ENCODE measurements around the gene ING4. TPM values are rescaled to one million over a fixed set of nuclear protein-coding genes. Genes with fewer than 3 reads are reported as not detected.

ING4 gene
- total and polyA plus RNA-seq, 2 of the 4 experiments (the other 2 are of a cell fraction): 22.0 to 47.5 TPM

- H3K4me3 ChIP-seq (ENCODE audit: insufficient read depth, low read depth, low read length): peak overlapping the region; percentile 38; the same call in 1 of the 2 replicates
- H2BK15ac ChIP-seq (ENCODE audit: low read depth, low read length): no peak overlapping the region
Measured at GRCh38 chr12:6627616-6628015, 35.3 kb downstream of the ING4 start.

More at GRCh38 chr12:6627616-6628015, 35.3 kb downstream of the ING4 start:
- BruUV-seq (replicated peaks): no TSS peak
- intact Hi-C loops (cut with micrococcal nuclease): no loop called here
- no peak overlapping the region for H3K27ac ChIP-seq (ENCODE audit: insufficient read depth, low read length)
- H4K8ac ChIP-seq (ENCODE audit: low read depth in 2 of 2, low read length in 2 of 2): no peak overlapping the region
- H2AK5ac ChIP-seq (ENCODE audit: low read depth, low read length): no peak overlapping the region
- H3K27me3 ChIP-seq (ENCODE audit: control insufficient read depth, insufficient read depth, low read length): no peaks in the 10 kb centered on the region
- dilution Hi-C loops (cut with HindIII; ENCODE audit: low sequenced_read_pairs, unreplicated experiment): no loop called here
- H4K20me1 ChIP-seq (ENCODE audit: insufficient read depth, low read length): no peaks in the 10 kb centered on the region
- no peaks in the 10 kb centered on the region for H3K36me3 ChIP-seq (ENCODE audit: control insufficient read depth, insufficient read depth, low read length)
- no peaks in the 10 kb centered on the region for H3K9me3 ChIP-seq (ENCODE audit: control insufficient read depth, insufficient read depth, low read length)
- H3K18ac ChIP-seq (ENCODE audit: low read depth, low read length): no peak overlapping the region
- ATAC-seq (ENCODE audit: low read depth) (peak; percentile 42; the same call in 1 of the 2 replicates), DNase-seq (no peak)
- in situ Hi-C loops (cut with MboI; ENCODE audit: low sequenced_read_pairs): no loop called here
- WGBS, 2 experiments (ENCODE audit: extremely low coverage in 2 of 2, insufficient read length in 1 of 2): 10% methylated on average over 2 of the region's 7 CpGs; no CpG with 5 or more reads in 1 of the 2 experiments
- H3K79me1 ChIP-seq (ENCODE audit: low read depth in 1 of 2, low read length in 2 of 2): no peaks in the 10 kb centered on the region
- H2BK5ac ChIP-seq (ENCODE audit: low read depth, low read length, poor library complexity, severe bottlenecking): no peak overlapping the region
- H3K14ac ChIP-seq (replicated peaks; ENCODE audit: low read depth, low read length): no peak overlapping the region
- no peak overlapping the region for H2AK9ac ChIP-seq (replicated peaks; ENCODE audit: low read depth, low read length, poor library complexity)
- H3K9me1 ChIP-seq (ENCODE audit: insufficient read depth, low read length): no peaks in the 10 kb centered on the region
- no peak overlapping the region for H4K91ac ChIP-seq (ENCODE audit: insufficient read depth, low read depth, low read length)
- H3K4me2 ChIP-seq (ENCODE audit: low read depth, low read length): peak overlapping the region; percentile 82
- POLR2A ChIA-PET (ENCODE audit: unreplicated experiment): no interaction called here
- H3K4me1 ChIP-seq (ENCODE audit: control insufficient read depth, insufficient read depth, low read length): peaks cover 3% of the 10 kb centered on the region; the same call in 1 of the 2 replicates
- no peak overlapping the region for H4K5ac ChIP-seq (ENCODE audit: low read depth, low read length)
- H3K23ac ChIP-seq (ENCODE audit: low read depth, low read length): no peak overlapping the region
- H2BK120ac ChIP-seq (ENCODE audit: low read depth, low read length): no peak overlapping the region
- H3K9ac ChIP-seq (ENCODE audit: low read depth, low read length): no peak overlapping the region
- H2AFZ ChIP-seq (replicated peaks; ENCODE audit: low read length, poor library complexity): no peak overlapping the region
- H3K56ac ChIP-seq (ENCODE audit: extremely low read depth, insufficient read depth, low read length): no peak overlapping the region
- CTCF ChIA-PET: interaction anchor here (0.7 kb wide), 1 partner anchor 184 kb away, joined by 3 read pairs; no protein-coding TSS in a partner anchor
- no peak overlapping the region for H2BK20ac ChIP-seq (ENCODE audit: low read depth, low read length)
- TF ChIP-seq RFX5 (IDR thresholded peaks at IDR 0.05; ENCODE audit: low read depth, low read length) (no peak), MAFK (IDR thresholded peaks at IDR 0.05; ENCODE audit: low read depth, low read length) (0 out of 2 replicates have a peak, but pooled peaks have one; percentile 8)
- H3K4ac ChIP-seq (ENCODE audit: low read depth, low read length): no peak overlapping the region
